Measurements from ENCODE around the gene ALG5.
A peak's percentile ranks its signal among the peaks of the same experiment; 100 is the strongest.

DNA sequence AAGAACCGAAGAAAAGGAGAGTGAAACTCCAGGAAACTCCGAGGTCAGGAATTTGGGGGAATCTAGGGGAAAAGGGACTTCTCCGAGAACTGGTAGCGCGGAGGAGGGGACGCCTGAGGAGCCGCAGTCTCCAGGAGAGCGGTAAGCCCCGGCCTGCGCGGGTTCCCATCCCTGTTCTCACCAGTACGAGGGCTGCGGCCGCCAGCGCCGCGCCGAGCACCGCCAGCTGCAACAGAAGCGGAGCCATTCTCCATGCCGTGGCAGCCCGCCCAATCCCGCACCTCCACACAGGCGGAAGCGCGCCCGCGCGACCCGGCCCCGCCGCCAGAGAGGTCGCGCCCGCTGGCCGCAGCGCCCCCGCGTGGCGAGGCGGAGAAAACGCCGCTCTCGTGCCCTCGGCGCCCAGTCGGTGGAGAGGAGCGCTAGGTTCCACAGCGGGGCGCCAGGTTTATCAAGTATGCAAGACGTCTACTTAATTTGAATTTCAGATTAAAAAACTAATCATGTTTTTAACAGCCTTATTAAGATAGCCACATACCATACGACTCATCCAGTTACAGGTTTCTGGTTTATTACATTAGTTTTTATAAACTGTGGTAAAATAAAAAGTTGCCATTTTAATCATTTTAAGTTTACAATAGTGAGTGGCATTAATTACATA, at the start of gene ALG5:
- no peak for TF ChIP-seq CEBPB (IDR thresholded peaks at IDR 0.05; ENCODE audit: low read depth)
- TF ChIP-seq, protein P1, sequence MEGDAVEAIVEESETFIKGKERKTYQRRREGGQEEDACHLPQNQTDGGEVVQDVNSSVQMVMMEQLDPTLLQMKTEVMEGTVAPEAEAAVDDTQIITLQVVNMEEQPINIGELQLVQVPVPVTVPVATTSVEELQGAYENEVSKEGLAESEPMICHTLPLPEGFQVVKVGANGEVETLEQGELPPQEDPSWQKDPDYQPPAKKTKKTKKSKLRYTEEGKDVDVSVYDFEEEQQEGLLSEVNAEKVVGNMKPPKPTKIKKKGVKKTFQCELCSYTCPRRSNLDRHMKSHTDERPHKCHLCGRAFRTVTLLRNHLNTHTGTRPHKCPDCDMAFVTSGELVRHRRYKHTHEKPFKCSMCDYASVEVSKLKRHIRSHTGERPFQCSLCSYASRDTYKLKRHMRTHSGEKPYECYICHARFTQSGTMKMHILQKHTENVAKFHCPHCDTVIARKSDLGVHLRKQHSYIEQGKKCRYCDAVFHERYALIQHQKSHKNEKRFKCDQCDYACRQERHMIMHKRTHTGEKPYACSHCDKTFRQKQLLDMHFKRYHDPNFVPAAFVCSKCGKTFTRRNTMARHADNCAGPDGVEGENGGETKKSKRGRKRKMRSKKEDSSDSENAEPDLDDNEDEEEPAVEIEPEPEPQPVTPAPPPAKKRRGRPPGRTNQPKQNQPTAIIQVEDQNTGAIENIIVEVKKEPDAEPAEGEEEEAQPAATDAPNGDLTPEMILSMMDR (IDR thresholded peaks at IDR 0.05 in 2 of 3, conservative IDR thresholded peaks at IDR 0.05 in 1 of 3; ENCODE audit: borderline replicate concordance in 1 of 3, insufficient read depth in 1 of 3, low read depth in 2 of 3, low read length in 2 of 3) = peak; percentile 53 to 90 (median 71); a peak in 5 of 6 replicates
- peak; percentile 89 for TF ChIP-seq POLR2A (IDR thresholded peaks at IDR 0.05; ENCODE audit: borderline replicate concordance, extremely low read depth, insufficient read depth, insufficient read length)
- TF ChIP-seq POLR2AphosphoS5 (IDR thresholded peaks at IDR 0.05; ENCODE audit: low read depth, low read length) = peak; percentile 87
- TF ChIP-seq SRF (IDR thresholded peaks at IDR 0.05; ENCODE audit: low read depth) = no peak
- no peak for TF ChIP-seq EGR1 (IDR thresholded peaks at IDR 0.05; ENCODE audit: low read depth)
- TF ChIP-seq EZH2 (IDR thresholded peaks at IDR 0.05) = no peak
- TF ChIP-seq SP1 (IDR thresholded peaks at IDR 0.05; ENCODE audit: low read depth) = peak; percentile 46; the same call in 1 of the 2 replicates
- peak; percentile 91 for TF ChIP-seq YY1 (IDR thresholded peaks at IDR 0.05; ENCODE audit: extremely low read depth, insufficient replicate concordance, low read depth, low read length)
- TF ChIP-seq RAD21 (IDR thresholded peaks at IDR 0.05; ENCODE audit: low read depth) = no peak
